Stimulated activated CD8-positive, alpha-beta memory T cell treated with anti-CD3 and anti-CD28 coated beads, Interleukin-7, amount 100 ng/mL, for 4 hours (primary cell): ENCODE measurements around the gene UHRF1.
"Not testable (repeated sequence)": the region's sequence is repeated elsewhere in the genome, so short reads cannot be mapped to it uniquely, and the experiment has no call there.

Source experiments
- DNase-seq, 2 donors: peaks; one replicate each; pipeline ENCODE4 v3.0.0-alpha.2; 2020; ENCODE audit warnings: low read depth in 2 of 2

UHRF1 gene

DNA sequence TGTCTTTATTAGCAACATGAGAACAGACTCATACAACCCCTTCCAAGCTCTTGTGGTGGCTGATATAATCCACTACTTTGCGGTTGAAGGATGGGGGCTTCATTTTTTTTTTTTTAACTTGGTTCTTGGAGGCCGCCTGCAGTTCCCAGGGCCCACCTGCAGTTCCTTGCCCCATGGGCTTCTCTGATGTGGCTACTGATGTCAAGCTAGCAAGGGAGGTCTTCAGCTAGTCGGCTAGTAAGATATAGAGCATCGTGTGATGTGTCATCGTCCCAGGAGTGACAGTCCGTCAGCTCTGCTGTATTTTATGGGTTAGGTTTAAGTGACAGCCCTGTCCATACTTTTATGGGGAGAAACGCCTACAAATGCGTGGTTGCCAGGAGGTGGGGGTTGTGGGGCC is 26.1 kb downstream of the UHRF1 start:
- no peak for DNase-seq

DNA sequence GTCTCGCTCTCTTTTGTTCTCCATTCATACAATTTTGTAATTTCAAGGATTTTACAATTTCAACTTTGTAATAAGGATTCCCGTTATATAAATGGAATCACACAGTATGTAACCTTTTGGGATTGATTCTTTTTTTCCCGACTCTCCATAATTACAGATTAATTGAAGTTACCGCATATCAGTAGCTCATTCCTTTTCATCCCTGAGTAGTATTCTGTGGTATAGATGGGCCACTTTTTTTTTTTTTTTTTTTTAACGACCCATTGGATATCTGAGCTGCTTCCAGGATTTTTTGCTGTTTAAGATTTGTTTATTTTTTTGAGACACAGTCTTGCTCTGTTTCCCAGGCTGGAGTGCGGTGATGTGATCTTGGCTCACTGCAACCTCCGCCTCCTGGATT is 27.8 kb downstream of the UHRF1 start:
- no peak for DNase-seq

DNA sequence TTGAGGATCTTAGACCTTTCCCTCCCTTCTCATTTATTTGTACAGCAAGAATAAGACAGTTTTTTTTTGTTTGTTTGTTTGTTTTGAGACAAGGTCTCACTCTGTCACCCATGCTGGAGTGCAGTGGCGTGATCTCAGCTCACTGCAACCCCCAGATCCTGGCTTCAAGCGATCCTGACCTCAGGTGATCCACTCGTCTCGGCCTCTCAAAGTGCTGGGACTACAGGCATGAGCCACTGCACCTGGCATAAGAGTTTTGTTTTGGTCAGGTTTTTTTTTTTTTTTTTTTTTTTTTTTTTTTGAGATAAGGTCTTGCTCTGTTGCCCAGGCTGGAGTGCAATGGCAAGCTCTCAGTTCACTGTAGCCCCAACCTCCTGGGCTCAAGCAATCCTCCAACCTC is 29.2 kb downstream of the UHRF1 start:
- not testable (repeated sequence) for DNase-seq

DNA sequence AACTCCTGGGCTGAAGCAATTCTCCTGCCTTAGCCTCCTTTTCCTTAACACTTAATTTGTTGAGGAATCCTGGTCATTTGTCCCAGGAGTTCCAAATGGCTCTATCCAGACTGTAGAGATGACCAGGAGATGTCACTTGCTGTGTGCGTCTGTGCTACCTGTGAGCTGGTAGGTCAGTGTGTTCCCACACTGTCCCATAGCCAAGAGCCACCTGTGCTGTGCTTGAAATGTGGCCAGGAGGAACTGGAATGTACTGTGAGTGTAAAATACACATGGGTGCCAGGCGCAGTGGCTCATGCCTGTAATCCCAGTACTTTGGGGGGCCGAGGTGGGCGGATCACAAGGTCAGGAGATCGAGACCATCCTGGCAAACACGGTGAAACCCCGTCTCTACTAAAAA is 30.2 kb downstream of the UHRF1 start:
- DNase-seq, result no peak

DNA sequence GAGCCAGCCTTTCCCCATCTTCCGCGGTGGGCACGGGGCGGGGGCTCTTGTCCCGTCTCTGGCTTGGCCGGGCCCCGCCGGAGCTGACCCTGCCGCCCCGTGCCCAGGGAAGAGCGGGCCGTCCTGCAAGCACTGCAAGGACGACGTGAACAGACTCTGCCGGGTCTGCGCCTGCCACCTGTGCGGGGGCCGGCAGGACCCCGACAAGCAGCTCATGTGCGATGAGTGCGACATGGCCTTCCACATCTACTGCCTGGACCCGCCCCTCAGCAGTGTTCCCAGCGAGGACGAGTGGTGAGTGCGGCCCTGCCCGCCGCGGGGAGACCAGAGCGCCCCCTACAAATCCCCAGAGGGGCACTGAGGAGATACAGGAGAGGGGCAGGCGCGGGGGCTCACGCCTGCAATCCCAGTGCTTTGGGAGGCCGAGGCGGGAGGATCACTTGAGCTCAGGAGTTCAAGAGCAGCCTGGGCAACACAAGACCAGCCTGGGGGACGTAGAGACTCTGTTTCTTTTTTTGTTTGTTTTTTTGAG is 32.4 kb downstream of the UHRF1 start:
- DNase-seq, result not testable (repeated sequence)

DNA sequence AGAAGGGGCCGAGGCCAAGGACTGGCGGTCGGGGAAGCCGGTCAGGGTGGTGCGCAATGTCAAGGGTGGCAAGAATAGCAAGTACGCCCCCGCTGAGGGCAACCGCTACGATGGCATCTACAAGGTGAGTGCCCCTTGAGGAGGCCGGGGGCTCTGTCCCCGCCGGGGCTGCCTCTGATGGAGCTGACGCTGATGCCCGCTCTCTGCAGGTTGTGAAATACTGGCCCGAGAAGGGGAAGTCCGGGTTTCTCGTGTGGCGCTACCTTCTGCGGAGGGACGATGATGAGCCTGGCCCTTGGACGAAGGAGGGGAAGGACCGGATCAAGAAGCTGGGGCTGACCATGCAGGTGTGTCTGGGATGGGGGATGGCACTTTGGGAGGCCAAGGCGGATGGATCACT is 41.3 kb downstream of the UHRF1 start:
- DNase-seq, result not testable (repeated sequence)

DNA sequence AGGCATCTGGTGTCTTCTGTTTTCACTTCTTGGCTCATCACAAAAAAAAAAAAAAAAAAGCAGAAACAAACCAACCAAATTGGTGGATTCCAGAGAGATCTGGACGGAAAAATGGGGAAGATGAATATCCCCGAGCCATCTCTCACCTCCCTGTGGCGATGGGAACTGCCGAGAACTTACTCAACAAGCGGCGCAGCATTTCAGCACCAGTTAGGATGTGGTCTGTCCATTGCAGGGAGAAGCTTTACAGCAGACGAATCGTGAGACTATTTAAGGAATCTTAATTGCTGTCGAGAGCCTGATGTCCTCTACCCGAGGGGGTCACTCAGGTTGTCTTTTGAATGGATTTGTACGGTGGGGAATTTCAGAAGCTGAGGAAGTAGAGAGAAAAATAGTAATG is 42.4 kb downstream of the UHRF1 start:
- DNase-seq, result no peak

DNA sequence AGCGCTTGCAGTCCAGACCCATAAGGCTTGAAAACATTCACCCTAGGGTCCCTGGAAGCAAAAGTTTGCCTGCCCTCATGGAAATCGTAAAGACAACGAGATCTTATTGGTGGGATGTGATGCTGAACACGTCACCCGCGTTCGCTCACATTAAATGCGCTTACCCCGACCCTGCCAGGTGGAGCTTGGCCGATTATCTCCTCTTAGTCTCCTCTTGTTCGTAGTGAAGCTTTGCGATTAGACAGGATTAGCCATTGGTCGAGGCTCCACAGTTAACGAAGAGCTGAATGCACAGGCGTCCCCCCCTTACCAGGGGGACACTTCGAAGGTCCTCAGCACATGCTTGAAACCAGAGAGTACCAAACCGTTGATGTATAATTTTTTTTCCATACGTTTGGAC is 43.6 kb downstream of the UHRF1 start:
- DNase-seq, result no peak

DNA sequence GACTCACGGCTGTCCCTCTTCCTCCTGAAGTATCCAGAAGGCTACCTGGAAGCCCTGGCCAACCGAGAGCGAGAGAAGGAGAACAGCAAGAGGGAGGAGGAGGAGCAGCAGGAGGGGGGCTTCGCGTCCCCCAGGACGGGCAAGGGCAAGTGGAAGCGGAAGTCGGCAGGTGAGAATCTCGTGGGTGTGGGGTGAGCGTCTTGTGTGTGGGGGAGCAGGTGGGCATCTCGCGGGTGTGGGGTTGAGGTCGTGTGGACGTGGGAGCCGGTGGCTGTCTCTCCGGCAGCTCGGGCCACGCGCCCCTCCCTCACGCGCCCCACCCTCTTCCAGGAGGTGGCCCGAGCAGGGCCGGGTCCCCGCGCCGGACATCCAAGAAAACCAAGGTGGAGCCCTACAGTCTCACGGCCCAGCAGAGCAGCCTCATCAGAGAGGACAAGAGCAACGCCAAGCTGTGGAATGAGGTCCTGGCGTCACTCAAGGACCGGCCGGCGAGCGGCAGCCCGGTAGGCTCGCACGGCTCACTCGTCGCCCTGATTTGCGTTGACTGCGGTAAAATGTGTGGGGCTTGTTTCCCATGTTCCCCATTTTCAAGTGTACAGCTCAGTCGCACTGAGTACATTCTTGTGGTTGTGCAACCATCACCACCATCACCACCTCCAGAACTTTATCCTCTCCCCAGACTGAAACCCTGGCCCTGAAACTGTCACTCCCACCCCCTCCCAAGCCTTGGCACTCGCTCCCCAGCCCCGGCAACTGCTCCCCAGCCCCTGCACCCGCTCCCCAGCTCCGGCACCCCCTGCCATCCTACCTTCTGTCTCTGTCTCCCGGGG is 45.2 kb downstream of the UHRF1 start:
- DNase-seq, result not testable (repeated sequence)

DNA sequence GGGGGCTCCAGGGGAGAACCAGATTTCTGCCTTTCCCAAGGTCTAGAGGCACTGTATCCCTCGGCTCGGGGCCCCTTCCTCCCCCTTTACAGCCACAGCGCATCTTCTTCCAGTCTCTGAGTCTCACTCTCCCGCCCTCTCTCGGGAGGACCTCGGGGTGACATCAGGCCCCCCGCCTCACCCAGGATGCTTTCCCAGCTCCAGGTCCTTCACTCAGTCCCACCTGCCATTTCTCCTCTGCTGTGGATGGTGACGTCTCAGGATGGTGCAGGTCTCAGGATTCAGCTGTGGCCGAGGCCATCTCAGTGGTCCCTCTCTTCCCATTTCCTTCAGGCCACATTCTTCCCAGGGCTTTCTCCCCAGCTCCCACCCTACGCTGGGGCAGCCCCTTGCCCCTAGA is 46.0 kb downstream of the UHRF1 start:
- DNase-seq, result no peak

DNA sequence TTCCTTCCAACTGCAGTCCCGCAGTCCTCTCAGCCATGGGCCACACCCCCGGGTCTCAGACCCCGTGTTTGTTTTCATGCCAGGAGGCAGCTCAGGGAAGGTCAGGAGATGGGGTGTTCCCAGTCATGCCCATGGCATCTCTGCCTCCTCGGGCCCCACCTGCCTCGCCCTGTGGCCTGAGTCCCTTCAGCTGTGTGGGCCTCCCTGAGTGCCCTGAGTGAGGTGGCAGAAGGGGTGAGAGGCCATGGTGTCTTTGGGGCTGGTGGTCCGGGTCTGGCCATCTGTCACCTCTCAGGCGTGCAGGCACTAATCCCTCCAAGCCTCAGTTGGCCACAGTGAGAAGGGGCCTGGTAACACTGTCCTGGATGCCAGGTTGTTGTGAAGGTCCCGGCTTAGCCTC is 48.7 kb downstream of the UHRF1 start:
- DNase-seq, result no peak

DNA sequence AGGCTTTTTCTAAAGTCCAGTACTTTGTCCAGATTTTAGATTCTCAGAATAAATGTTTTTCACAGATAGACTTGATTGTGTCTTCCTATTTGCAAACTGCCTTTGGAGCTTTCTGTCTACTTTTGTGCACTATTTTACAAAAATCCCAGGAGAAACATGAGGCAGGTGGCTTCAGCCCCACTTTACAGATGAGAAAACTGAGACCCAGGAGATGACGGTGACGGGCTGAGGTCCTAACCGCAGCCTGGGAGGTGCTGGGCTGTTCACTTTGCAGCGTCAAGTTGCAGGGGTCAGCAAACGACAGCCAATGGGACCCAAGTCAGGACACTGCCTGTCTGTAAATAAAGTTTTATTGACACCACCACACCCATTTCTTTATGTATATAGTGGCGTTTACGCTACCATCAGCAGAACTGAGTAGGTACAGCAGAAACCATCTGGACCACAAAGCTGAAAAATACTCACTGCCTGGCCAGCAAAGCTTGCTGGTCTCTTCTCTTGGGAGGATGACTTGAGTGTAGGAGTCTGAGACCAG is 52.9 kb downstream of the UHRF1 start:
- no peak for DNase-seq

DNA sequence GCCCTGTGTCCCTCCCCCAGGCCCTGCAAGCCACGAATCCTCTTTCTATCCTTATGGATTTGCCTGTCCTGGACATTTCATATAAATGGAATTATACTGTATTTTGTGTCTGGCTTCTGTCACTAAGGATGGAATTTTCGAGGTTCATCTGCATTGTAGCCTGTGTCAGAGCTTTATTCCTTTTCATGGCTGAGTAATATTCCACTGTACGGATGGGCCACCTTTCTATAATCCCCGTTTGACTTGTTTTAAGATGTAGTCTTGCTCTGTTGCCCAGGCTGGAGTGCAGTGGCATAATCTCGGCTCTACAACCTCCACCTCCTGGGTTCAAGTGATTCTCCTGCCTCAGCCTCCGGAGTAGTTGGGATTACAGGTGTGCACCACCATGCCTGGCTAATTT is 55.8 kb downstream of the UHRF1 start:
- DNase-seq, result no peak

DNA sequence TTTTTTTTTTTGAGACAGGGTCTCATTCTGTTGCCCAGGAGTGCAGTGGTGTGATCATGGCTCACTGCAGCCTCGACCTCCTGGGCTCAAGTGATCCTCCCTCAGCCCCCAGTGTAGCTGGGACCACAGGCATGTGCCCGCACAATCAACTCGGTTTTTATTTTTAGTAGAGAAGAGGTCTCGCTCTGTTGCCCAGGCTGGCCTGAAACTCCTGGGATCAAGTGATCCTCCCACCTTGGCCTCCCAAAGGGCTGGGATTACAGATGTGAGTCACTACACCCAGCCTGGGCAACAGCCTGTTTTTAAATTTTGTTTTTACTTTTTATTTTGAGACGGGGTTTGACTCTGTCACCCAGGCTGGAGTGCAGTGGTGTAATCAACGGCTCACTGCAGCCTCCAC is 57.3 kb downstream of the UHRF1 start:
- no peak for DNase-seq

DNA sequence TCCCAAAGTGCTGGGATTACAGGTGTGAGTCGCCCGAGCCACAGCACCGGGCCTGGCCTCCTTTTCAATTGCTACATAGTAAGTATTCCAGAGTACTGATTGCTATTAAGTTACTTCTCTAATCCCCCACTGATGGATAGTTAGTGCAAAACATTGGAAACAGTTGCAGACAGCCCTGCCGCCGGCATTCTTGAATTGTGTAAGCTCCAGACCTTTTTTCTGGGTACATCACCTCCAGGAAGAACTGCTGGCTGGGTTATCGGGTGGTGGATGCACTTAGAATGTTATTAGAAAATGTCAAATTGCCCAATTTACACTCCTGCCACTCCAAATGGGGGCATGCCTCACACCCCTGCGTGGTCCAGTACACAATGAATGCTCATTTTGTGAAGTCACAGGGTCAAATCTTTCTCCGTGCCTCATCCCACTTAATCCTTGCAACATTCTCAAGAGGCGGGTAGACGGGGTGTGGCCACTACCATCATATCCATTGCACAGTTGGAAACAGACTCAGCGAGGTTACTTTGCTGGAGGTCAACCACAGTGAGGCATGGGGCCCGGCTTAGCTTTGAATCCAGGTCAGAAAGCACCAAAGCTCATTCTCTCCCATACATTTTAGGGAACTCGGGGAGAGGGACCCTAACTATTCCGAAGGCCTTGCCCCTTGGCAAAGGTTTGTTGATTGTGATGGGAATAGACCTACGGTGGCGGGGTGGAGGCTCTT is 58.6 kb downstream of the UHRF1 start:
- no peak for DNase-seq

DNA sequence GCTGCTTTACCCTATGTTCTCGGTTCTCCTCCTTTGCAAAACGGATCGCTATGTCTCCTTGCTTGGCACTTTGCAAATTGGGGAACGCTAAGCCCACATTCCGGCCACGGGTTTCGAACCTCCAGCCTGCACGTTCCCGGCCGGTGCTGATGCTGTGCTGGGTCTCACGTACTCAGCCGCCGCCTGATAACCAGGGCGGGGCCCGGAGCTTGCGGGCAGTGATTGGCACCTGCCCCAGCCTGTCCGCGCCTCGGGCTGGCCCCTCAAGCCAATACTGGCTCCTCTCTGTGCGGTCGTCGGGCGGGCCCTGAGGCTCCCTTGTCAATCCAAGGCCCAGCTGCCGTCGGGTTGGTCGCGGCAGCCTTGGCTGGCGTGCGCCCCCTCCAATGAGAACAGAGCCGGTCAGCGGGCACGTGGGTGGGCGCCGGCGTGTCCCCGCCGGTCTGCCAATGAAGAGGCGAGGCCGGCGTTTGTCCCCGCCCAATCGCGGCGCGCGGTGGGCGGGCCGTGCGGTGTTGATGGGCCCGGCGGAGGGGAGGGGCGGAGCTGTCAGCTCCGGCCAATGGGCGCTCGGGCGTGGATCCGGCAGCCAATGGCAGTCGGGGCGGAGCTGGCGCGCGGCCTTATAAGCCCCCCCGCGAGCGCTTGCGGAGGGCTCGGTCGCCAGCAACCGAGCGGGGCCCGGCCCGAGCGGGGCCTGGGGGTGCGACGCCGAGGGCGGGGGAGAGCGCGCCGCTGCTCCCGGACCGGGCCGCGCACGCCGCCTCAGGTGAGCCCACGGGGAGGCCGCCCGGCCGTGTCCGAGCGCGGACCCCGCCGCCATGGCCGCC is 59.4 kb downstream of the UHRF1 start, which contains the start of gene KDM4B:
KDM4B (plus strand) TSS at position 652 of the 830 bp plus-strand sequence. CDS start 63,778 bp downstream, outside the sequence.
- DNase-seq, result peak; percentile 97 to 99

DNA sequence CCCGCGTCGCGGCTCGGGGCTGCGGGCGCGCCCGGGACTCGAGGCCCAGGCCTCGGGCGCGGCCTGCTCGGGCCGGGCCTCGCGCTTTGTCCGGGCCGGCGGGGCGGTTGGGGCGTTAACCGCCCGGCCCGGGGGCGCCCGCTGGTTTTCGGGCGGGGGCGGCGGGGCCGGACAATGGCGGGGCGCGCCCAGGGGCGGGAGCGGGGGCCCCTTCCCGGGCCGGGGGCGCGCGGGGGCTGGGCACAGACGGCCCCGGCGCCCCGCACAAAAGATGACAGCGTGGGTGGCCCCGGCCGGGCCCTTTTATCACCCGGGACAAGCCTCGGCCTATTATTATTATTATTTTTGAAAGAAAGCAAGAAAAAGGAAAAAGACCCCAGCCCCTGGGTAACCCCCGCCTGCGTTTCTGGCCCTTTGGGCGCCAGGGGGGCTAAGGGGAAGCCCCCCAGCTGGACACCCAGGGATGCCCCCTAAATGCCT is 60.0 kb downstream of the UHRF1 start:
- no peak for DNase-seq

DNA sequence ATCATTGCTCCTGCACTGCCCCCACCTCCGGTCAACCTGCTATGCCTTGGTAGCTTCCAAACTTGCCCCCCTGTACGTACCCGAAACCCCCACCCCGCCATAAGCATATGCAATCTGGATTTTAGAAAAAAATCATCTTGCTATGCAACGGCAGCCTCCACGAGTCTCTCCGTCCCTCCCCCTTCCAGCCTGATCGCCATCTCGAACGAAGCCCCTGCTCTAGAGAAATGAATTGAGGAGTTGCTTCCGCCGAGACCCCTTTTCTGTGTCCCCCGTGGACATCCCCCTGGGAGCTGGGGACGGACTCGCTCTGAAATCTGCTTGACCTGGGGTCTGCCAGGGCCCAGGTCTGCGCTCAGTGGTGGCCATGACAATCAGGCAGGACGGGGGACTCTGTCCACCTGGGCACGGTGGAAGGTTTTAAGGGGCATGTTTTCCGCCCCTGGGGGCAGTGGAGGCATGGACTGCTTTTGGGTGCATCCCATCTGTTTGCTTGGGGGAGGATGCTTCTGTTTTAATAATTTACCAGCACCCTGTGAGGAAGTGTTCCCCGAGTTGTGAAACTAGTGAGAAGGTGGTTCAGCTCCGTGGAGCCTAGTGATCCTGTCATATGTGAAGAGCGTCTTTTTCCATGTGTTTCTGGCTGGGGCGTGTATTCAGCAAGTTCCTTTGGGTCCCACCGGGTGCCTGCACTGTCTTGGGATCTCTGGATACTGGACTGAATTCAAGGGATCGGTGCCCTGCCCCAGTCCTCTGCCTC is 60.7 kb downstream of the UHRF1 start:
- no peak for DNase-seq

DNA sequence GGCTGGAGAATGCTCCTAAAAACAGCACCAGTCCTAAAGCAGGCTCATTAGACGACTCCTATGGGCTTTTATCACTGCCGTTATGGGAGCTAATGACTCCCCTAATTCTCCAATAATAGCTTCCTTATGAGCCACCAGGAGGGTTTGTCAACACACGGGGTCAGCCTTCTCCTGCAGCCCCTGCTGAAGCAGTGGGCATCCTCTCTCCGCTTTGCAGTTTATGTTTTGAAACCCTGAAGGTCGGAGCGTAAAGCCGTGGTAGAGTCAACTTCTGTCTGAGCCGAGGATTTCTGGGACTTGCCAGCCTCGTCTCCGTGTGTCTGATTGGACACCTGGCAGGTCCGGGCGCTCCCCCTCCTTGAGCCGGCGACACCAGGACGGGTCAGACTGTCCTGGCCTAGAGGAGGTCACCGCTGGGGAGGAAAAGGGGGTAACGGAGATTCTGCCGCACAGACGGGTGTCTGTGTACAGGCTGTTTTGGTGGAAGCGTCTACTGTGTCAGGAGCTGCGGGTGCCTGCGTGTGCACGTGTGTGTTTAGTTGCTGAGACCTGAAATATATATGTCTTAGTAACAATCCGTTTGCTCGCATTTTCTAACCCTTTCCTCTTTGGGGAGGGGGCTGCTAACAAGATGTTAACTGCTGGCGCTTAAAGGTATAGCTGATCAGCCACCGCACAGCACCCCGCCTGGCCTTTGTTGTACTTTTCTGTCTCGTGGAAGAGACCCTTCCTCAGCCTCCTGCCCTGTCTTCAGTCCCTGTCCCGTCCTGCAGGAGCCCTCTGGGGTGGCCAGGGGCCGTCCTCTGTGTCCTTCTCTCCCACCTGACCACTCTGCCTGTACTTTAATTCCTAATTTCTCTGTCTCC is 61.5 kb downstream of the UHRF1 start:
- DNase-seq, result no peak

DNA sequence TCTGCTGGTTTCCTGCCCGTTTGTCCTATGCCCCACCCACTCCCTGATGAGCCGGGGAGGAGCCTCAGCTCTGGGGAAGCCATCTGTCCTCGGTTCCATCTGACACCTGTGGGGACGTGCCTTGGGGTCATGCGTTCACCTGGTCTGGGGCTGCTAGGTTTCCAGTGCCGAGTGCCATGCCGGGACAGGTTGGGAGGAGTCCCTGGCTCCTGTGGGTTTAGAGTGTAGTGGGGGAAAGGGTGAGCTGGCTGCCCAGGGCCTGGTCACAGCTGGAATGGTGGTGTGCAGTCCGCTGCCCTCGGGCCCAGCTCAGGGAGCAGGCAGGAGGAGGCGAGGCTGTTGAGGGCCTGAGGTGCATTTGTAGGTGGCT is 62.1 kb downstream of the UHRF1 start:
- DNase-seq, result no peak
